D341Med (cell line): ENCODE results near the gene EVI5.

ENCODE experiments used
- DNase-seq: peaks from one replicate; pipeline ENCODE4 v3.0.0; 2012; ENCODE audit warnings: low spot score

EVI5 gene

DNA sequence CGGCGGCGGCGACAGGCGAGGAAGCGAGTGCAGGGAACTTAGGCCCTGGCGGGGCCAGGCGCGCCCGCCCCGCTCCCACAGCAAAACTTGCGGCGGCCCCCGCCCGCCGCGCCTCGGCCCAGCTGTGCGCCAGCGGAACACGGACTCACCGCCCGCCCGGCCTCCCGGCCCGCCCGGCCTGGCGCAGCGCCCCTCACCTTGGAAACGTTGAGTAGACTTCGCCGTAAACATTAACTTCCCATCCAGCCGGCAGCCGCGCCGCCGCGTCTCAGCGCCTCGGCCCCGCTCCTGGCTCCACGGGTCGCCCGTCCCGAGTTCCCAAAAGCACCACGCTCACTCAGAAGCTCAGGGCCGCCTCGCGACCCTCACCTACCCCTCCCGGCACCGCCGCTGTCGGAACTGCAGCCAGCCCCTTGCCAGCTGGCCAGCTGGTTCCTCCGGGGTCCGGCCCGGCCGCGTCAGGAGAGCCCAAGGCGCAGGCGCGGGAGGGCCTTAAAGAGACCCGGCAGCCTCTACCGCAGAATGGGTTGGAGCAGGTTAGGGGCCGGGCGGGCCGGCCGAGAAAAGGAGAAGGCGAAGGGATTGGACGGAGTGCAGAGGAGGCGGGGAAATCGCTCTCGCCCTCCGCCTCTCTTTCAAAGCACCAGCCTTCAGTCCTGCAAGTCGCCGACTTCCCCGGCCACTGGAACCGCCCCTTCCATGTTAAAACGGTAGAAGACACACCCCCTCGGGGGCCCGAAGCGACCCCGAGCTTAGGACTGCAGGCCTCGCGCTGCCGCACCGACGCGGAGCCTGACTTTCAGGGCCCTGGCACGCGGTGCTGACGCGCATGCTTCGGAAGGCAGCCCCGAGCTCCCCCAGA, at the start of gene EVI5:
EVI5 (minus strand) TSS at position 470 of the 862 bp plus-strand sequence. CDS start 48,562 bp downstream, outside the sequence.
- DNase-seq: peak; percentile 93

DNA sequence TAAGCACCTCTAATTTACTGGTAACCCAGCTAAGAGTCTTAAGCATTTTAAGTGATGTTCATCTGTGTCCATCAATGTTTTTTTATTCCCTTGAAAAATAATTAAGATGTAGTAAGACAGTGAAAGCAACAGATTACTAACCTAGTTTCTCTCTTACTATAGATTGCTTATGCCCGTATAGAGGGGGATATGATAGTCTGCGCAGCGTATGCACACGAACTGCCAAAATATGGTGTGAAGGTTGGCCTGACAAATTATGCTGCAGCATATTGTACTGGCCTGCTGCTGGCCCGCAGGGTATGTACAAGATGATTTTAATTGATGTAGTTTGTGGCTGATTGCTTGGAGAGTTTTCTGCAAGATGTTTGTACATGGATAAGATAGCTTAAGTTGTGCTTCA, 49.7 kb upstream of the EVI5 start:
- no peak for DNase-seq

DNA sequence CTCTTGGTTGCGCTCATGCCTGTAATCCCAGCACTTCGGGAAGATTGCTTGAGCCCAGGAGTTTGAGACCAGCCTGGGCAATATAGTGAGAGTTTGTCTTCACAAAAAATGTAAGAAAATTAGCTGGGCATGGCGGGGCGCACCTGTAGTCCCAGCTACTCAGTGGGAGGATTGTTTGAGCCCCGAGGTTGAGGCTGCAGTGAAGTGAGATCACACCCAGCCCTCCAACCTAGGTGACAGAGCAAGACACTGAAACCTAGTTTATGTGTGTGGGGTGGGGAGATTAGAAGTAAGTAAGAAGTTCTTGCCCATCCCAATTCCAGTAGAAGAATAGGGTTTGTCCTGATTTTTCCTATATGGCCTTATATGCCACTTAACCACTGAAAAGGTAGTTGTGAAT, 48.9 kb upstream of the EVI5 start:
- DNase-seq: no peak

DNA sequence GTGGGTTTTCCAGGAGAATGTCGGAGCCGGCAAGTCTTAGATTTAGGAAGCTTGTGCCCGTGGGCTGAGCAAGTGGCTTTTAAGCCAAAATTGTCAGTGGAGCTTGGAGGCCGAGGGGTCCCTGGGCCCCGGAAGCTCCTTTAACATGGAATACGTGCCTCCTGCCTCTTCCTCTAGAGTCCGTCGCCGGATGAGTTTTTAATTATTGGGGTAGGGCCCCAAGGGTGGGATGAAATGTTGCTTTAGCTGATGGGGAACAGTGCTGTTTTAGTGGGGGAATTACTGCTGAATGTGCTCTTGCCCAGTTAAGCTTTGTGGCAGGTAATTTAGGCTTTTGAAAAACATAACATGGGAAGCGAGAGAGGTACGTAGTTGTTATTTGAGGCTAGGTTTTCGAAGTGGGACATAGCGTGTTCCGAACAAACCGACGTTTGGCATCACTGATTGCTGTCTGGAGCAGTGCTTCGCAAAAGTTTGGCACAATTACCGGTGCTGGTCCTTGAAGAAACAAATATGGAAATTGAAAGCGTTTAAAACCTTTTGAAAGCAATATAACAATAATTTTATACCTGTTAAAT, 47.7 kb upstream of the EVI5 start:
- no peak for DNase-seq

DNA sequence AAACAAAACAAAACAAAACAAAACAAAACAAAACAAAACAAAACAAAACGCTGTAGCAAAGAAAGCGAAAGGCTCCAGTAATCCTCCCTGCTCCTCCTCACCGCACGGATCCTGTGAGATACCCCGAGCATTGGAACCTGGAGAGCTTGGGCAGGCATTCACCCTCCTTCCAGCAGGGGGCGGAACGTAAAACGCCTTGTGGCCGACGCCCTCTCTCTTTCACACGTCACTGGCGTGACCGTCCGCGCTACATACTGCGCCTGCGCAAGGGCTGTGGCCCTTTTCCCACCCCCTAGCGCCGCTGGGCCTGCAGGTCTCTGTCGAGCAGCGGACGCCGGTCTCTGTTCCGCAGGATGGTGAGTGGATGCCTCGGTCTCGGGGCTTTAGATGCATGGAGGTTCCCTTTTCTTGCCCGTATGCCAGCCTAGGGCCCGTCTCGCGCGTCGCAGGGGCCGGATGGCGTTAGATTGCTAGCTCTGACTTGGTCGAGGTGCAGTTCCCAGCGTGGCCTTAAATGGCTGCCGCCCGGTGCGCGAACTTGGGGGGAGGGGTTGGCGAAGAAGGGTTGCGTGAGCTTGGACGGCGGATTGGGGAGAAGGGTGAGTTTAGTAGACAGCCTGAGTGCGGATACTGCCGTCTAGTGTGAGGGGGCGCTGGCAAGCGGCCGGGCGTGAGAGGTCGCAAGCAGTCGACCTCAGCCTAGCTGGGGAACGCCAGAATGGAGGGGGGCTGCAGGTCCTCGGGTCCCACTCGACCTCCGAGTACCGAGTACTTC, 47.0 kb upstream of the EVI5 start, which contains the start of gene RPL5:
RPL5 (plus strand) TSS at position 279 of the 775 bp plus-strand sequence; CDS start at position 354, 75 bp downstream.
- peak; percentile 96 for DNase-seq

DNA sequence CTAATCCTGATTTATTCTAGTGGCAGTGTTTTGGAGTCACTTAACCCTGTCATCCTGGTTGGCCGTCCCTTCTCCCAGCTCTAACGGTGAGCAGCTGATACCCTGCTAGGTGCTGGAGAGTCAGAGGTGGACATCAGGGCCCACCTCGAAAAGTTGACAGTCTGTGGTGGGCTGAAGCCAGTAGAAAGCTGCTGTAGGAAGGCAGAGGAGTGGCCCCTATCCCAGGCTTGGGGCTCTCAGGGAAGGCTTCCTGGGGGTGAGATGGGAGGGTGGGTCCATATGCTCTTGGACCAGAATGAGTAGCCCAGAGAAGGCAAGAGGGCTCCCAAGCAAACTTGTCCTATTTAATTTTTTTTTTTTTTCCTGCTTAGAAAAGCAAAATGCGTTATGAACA, 46.5 kb upstream of the EVI5 start:
- peak; percentile 33 for DNase-seq

DNA sequence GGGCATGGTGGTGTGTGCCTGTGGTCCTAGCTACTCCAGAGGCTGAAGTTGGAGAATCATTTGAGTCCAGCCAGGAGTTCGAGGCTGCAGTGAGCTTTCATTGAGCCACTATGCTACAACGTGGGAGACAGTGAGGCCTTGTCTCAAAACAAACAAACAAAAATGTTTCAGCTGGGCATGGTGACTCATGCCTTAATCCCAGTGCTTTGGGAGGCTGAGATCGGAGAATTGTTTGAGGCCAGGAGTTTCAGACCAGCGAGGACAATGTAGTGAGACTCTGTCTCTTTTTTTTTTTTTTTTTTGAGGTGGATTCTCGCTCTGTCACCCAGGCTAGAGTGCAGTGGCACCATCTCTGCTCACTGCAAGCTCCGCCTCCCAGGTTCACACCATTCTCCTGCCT, 41.9 kb upstream of the EVI5 start:
- no peak for DNase-seq

DNA sequence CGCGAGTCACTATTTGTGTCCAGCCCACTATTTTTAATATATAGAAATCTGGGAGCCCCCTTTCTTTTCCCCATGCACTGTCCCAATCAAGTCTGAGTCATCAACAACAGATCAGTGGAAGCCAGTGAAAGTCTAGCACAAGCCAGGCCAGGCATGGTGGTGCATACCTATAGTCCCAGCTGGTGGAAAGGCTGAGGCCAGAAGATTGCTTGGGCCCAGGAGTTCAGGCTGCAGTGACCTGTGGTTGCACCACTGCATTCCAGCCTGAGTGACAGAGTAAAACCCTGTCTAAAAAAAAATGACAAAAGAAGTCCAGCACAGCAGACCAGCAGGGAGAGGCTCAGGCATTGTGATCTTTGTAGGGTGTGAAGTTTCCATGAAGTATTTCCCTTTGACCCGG, 38.0 kb upstream of the EVI5 start:
- DNase-seq: no peak

DNA sequence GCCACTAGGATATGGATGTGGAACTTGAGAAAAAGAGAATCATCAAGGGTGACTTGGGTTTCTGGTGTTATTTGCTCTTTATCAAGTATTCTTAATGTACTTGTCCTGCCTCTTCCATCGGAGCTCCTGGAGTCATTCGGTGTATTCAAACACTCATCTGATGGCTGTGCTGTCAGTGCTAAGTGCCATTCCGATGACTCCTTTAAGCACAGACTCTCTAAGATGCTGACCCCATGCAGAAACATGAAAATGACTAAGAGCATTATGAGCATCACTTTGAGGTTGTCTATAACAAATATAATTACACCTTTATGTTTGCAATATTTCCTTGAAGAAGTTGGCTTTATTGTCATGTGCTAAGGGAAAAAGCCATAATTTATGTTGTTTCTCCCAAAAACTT, 35.6 kb upstream of the EVI5 start:
- DNase-seq: no peak

DNA sequence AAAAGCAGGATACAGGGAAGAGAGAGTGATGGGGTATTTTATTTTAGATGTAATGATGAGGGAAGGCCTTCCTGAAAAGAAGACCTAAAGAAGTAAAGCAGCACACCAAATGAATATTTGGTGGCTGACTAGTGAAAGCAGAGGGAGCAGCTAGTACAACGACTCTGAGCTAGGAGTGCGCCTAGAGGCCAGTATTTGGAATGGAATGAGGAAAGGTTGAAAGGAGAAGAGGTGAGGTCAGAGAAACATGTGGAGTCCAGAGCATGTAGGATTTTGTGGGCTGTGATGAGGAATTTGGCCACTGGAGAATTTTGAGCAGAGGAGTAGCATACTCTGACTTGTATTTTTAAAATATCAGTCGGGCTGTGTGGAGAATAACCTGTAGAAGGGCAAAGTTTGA, 35.1 kb upstream of the EVI5 start:
- DNase-seq: no peak

DNA sequence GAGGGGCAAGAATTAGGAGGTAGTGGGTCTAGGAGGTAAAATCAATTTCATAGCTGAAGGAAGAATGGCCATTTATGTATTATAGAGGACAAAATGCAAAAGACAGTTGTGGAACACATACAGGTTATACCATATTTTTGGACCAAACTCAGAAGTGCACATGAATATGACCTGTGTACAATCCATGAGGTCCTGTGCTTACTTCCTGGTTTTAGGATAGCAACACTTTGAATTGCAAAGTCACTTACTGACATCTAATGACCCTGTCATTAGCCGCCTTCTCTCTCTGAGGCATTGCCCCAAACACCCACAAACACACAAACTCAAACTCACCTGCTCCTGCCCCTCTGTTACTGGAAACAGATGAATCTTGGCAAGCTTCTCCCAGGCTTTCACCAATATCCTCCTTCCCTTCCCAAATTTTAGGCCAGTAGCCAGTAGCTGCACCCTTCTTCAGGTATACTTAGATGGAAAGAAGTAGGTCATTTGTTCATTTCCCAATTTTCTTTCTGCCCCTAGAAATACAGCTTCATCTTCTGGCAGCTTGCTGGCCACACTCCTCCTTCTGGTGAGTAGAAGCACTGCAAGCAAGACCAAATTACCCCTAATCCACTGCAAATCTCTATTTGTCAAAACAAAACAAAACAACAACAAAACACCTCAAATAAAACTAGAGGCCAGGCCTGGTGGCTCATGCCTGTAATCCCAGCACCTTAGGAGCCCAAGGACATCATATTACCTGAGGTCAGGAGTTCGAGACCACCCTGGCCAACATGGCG, 33.3 kb upstream of the EVI5 start:
- DNase-seq: peak; percentile 57

DNA sequence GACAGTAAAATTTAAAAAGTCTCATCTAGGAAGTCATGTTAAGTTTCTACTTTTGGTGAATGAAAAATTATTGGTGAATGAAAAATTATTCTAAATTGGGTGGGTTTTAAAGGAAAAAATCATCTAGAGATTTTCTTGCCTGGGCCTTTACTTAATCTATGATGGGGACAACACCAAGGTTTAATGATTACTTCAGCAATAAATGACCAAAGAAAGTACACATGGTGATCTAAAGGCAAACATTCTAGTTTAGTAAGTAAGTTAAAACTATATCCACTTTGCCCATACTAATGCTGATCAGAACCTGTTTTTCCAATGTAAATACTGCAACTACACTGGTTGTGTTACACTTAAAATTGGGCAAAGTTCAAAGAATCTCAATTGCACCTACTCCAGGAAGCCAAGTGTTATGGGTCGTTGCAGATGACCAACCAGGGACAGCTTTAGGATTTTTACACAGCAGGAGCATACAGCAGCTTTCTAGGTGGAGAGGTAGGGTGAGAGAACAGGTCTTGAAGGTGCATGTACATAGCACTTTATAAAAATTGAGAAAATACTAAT, 32.3 kb upstream of the EVI5 start:
- DNase-seq: no peak

DNA sequence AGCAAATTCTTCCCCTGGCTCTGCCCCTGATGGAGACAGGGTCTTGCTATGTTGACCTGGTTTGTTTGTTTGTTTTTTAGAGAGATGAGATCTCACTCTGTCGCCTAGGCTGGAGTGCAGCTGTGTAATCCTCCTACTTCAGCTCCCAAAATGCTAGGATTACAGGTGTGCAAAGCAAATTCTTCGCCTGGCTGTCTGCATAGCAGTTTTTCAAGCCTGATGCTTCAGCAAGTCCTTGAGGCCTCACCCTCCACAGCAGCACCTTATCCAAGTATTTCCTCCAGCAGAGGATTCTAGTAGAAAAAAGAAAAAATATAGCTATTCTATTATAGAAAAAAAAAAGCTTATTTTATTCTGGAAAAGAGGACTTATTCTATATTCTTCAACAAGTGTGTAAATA, 31.8 kb upstream of the EVI5 start:
- DNase-seq: no peak

DNA sequence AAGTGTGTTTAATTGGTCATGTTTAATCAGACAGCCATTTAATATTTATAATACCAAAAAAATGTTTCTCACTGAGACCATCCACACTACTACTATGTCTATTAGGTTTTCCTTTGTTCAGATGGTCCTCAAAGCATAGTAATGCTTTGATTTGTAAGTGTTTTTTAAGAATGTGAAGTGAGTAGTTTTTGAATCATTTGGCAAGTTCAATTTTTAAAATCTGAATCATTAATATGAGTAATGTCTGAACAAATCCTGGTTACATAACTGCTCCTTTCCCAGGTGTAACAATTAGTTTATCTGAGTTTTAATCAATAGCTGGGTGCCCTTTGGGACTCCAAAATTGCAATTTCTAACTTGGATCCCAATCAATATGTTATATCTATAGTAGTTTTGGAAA, 23.5 kb upstream of the EVI5 start:
- DNase-seq: no peak

DNA sequence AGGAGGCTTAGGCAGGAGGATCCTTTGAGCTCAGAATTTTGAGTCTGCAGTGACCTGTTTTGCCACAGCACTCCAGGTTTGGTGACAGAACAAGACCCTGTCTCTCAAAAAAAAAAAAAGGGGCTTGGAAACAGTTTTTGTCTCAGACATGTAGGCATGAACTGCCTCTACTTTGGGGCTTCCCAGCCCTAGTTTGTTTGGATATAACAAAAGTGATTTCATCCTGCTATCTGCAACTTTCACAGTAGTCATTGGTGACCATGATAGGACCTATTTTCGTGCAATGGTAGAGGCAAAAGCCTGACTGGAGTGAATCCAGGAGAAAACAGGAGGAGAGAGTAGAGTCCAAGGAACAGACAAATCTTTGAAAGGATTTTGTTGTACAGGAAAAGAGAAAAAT, 20.3 kb upstream of the EVI5 start:
- DNase-seq: no peak

DNA sequence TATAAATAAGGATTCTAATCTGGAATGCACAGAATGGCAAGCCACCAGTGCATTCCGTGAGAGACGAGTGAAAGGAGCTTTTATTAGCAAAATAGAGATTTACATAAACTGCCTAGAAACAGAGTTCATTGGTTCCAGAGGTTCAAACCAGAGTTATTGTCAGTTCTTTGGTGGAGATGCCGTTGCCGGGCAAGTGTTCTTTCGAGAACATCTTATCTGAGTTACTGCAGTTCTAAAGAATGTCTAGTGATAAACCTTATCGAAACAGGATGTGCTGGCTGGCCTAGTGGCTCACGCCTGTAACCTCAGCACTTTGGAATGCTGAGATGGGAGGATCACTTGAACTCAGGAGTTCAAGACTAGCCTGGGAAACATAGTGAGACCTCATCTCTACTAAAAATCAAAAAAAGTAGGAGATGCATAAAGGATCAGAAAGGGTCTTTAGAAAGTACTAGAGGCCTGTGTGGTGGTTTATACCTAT, 19.9 kb upstream of the EVI5 start:
- DNase-seq: peak; percentile 32

DNA sequence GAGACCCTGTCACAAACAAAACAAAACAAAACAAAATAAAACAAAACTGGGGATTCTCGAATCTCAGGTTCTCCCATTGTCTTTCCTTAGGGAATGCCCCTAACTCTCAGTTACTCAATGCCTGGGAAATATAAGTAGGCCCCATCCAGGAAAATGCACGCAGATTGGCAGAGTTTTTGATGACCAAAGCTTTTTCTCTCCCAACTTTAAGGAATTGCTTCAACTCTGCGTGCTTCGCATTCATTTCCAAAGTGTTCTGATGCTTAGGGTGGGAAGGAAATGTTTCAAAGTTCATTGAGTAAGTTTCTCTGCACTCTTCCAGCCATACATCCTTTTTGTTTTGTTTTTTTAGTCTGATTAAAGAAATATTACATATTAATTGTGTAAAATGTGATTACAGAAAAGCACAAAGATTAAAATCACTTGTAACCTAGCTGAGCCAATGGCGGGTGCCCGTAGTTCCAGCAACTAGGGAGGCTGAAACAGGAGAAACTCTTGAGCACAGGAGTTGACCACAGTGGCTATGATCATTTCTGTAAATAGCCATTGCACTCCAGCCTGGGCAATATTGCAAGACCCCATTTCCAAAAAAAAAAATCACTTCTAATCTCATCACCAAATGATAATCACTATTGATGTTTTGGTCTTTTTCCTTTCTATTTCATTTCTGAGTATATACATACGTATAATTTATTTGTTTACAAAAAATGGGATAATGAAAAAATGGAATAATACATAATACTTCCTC, 18.4 kb upstream of the EVI5 start:
- no peak for DNase-seq

DNA sequence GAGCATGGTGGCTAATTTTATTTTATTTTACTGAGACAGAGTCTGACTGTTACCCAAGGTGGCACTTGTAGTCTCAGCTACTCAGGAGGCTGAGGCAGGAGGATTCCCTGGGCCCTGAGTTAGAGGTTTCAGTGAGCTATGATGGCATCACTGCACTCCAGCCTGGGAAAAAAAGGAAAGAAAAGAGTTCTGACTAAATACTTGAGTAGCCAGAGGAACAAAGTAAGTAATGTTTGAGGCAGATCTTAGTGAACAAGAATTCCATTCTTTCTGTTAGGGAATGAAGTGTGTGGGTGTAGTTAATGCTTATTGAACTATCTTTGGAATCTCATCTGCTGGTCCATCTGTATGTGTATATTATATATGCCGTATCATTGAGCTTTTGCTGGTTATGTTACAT, 13.1 kb upstream of the EVI5 start:
- no peak for DNase-seq

DNA sequence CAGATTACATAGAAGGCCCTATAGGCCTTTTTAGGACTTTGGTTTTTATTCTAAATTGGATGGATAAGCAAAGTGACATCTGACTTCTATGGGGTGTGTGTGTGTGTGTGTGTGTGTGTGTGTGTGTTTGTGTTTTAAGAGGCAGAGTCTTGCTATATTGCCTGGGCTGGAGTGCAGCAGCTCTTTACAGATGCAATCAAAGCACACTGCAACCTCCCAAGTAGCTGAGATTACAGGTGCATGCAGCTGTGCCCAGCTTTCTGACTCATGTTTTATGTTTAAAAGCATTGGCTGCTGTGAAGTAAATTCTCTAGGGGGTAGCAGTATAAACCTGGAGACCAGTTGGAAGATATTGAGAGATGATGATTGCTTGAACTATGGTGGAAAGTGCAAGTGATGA, 12.4 kb upstream of the EVI5 start:
- DNase-seq: no peak

DNA sequence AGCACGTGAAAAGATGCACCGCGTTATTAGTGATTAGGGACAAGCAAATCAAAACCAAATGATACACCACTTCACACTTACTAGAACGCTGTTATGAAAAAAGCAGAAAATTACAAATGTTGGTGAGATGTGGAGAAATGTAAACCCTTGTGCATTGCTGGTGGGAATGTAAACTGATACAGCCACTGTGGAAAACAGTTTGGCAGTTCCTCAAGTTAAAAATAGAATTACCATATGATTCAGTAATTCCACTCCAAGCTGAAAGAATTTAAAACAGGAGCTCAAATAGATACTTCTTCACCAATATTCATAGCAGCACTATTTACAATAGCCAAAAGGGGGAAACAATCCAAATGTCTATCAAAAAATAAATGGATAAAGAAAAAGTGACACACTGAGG, 10.3 kb upstream of the EVI5 start:
- DNase-seq: no peak

DNA sequence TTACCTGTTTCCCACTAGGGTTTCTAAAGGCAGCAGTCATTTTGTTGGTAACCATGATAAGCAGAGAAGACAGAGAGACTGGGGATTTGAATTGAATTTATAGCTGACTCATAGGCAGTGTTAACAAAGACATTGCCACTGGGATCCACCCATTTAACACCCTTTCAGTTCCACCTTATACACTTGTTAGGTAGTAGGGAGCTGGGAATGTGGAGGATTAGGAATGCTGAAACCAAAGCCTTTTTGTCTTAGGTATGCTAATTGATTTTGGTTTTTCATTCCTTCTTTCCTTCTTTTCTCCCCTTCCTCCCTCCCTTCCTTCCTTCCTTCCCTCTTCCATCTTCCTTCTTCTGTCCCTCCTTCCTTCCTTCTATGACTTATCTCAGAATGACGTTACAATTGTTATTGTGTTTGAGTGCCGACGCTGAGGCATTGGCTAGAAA, 7.5 kb upstream of the EVI5 start:
- no peak for DNase-seq
